SK-N-SH treated with all-trans-retinoic acid at 6 μM for 48 hours (cell line): ENCODE measurements around the gene HINT1.

Experiments used
- ATAC-seq: fragments of 200-7000 bp; cut with Tn5 transposase; 3 replicates; pipeline ENCODE4 v1.9.1; 2020; ENCODE audit warnings: mild to moderate bottlenecking, moderate library complexity
- ARNTL ChIP-seq: fragments of 450-650 bp; formaldehyde crosslinking; IDR thresholded peaks from 2 replicates; pipeline ENCODE4 v1.5.0; 2020; ENCODE audit warnings: low read depth, mild to moderate bottlenecking, moderate library complexity, borderline replicate concordance
- BACH2 ChIP-seq: fragments of 250-450 bp; sonication (Bioruptor Pico); IDR thresholded peaks from 2 replicates; pipeline ENCODE4 v1.9.0; 2021; ENCODE audit warnings: mild to moderate bottlenecking, borderline replicate concordance
- CSDC2 ChIP-seq: fragments of 250-450 bp; sonication (Bioruptor Pico); IDR thresholded peaks from 2 replicates; pipeline ENCODE4 v1.5.0; 2020; ENCODE audit warnings: mild to moderate bottlenecking, moderate library complexity
- ESRRG ChIP-seq: fragments of 250-450 bp; sonication (Bioruptor Pico); IDR thresholded peaks from 2 replicates; pipeline ENCODE4 v1.6.1; 2021; ENCODE audit warnings: mild to moderate bottlenecking
- GLIS3 ChIP-seq: fragments of 250-450 bp; sonication (Bioruptor Pico); IDR thresholded peaks from 2 replicates; pipeline ENCODE4 v1.5.0; 2020; ENCODE audit warnings: mild to moderate bottlenecking, moderate library complexity
- ISL1 ChIP-seq: fragments of 250-450 bp; sonication (Bioruptor Pico); IDR thresholded peaks from 2 replicates; pipeline ENCODE4 v2.1.2; 2022; ENCODE audit warnings: mild to moderate bottlenecking, moderate library complexity
- OSR1 ChIP-seq: fragments of 250-450 bp; sonication (Bioruptor Pico); IDR thresholded peaks from 2 replicates; pipeline ENCODE4 v1.8.0; 2022; ENCODE audit warnings: moderate library complexity, mild to moderate bottlenecking, inconsistent platforms
- RARB ChIP-seq: fragments of 250-450 bp; sonication (Bioruptor Pico); IDR thresholded peaks from 2 replicates; pipeline ENCODE4 v1.8.0; 2021; ENCODE audit warnings: mild to moderate bottlenecking, moderate library complexity
- SNAI2 ChIP-seq: fragments of 250-450 bp; sonication (Bioruptor Pico); IDR thresholded peaks from 2 replicates; pipeline ENCODE4 v1.5.0; 2020; ENCODE audit warnings: mild to moderate bottlenecking, moderate library complexity
- TCF4 ChIP-seq: fragments of 250-450 bp; sonication (Bioruptor Pico); IDR thresholded peaks from 2 replicates; pipeline ENCODE4 v1.8.0; 2021; ENCODE audit warnings: mild to moderate bottlenecking, moderate library complexity, borderline replicate concordance
- TOX ChIP-seq: fragments of 250-450 bp; sonication (Bioruptor Pico); IDR thresholded peaks from 2 replicates; pipeline ENCODE4 v1.8.0; 2021; ENCODE audit warnings: mild to moderate bottlenecking, moderate library complexity, borderline replicate concordance
- ZC3H10 ChIP-seq: fragments of 250-450 bp; sonication (Bioruptor Pico); IDR thresholded peaks from 2 replicates; pipeline ENCODE4 v1.5.1; 2021; ENCODE audit warnings: mild to moderate bottlenecking, moderate library complexity
- ZFP3 ChIP-seq: fragments of 250-450 bp; sonication (Bioruptor Pico); IDR thresholded peaks from 2 replicates; pipeline ENCODE4 v1.5.0; 2020; ENCODE audit warnings: mild to moderate bottlenecking, moderate library complexity
- ZFP30 ChIP-seq: fragments of 450-650 bp; formaldehyde crosslinking; IDR thresholded peaks from 2 replicates; pipeline ENCODE4 v1.5.0; 2022; ENCODE audit warnings: mild to moderate bottlenecking, moderate library complexity
- ZNF565 ChIP-seq: fragments of 450-650 bp; formaldehyde crosslinking; conservative IDR thresholded peaks from 2 replicates; pipeline ENCODE4 v1.5.0; 2020; ENCODE audit warnings: low read depth, mild to moderate bottlenecking, moderate library complexity
- ZNF70 ChIP-seq: fragments of 450-650 bp; formaldehyde crosslinking; IDR thresholded peaks from 2 replicates; pipeline ENCODE4 v1.5.0; 2020; ENCODE audit warnings: mild to moderate bottlenecking, moderate library complexity
- ZNF8 ChIP-seq: fragments of 450-650 bp; formaldehyde crosslinking; IDR thresholded peaks from 2 replicates; pipeline ENCODE4 v1.5.0; 2020; ENCODE audit warnings: mild to moderate bottlenecking, moderate library complexity
- TF ChIP-seq, protein P1 (sequence below): fragments of 250-450 bp; sonication (Bioruptor Pico); IDR thresholded peaks from 2 replicates; pipeline ENCODE4 v1.5.1; 2021; ENCODE audit warnings: mild to moderate bottlenecking, moderate library complexity
- TF ChIP-seq, protein P2 (sequence below): fragments of 250-450 bp; sonication (Bioruptor Pico); IDR thresholded peaks from 2 replicates; pipeline ENCODE4 v1.5.0; 2020; ENCODE audit warnings: mild to moderate bottlenecking, moderate library complexity
- TF ChIP-seq, protein P3 (sequence below): fragments of 250-450 bp; sonication (Bioruptor Pico); IDR thresholded peaks from 2 replicates; pipeline ENCODE4 v1.8.0; 2021; ENCODE audit warnings: low read depth, mild to moderate bottlenecking, moderate library complexity, borderline replicate concordance
- TF ChIP-seq, protein P4 (sequence below): fragments of 250-450 bp; sonication (Bioruptor Pico); IDR thresholded peaks from 2 replicates; pipeline ENCODE4 v1.5.1; 2020; ENCODE audit warnings: low read depth, mild to moderate bottlenecking, moderate library complexity
- TF ChIP-seq, protein P5 (sequence below): fragments of 250-450 bp; sonication (Bioruptor Pico); IDR thresholded peaks from 2 replicates; pipeline ENCODE4 v1.8.0; 2020; ENCODE audit warnings: mild to moderate bottlenecking, moderate library complexity, borderline replicate concordance

Gene HINT1

DNA sequence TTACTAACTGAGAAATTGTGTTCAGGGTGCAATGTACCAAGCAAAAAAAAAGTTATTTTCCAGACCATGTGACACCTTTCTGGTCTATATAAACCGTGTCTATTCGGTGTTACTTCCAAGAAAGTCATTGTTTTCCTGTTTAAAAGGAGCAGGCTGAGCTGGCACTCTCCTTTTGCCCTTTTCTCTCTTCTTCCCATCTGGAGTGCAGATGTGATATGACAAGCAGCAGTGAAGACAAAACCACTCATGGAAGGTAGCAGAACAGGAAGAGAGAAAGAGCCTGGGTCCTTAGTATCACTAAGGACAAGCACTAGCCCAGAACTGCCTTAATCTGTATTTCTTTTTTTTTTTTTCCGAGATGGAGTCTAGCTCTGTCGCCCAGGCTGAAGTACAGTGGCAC is 31.3 kb upstream of the HINT1 start (continued):
- TF ChIP-seq, protein P1, sequence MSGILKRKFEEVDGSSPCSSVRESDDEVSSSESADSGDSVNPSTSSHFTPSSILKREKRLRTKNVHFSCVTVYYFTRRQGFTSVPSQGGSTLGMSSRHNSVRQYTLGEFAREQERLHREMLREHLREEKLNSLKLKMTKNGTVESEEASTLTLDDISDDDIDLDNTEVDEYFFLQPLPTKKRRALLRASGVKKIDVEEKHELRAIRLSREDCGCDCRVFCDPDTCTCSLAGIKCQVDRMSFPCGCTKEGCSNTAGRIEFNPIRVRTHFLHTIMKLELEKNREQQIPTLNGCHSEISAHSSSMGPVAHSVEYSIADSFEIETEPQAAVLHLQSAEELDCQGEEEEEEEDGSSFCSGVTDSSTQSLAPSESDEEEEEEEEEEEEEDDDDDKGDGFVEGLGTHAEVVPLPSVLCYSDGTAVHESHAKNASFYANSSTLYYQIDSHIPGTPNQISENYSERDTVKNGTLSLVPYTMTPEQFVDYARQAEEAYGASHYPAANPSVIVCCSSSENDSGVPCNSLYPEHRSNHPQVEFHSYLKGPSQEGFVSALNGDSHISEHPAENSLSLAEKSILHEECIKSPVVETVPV (CRISPR knock-in tag) = no peak
- TF ChIP-seq, protein P2, sequence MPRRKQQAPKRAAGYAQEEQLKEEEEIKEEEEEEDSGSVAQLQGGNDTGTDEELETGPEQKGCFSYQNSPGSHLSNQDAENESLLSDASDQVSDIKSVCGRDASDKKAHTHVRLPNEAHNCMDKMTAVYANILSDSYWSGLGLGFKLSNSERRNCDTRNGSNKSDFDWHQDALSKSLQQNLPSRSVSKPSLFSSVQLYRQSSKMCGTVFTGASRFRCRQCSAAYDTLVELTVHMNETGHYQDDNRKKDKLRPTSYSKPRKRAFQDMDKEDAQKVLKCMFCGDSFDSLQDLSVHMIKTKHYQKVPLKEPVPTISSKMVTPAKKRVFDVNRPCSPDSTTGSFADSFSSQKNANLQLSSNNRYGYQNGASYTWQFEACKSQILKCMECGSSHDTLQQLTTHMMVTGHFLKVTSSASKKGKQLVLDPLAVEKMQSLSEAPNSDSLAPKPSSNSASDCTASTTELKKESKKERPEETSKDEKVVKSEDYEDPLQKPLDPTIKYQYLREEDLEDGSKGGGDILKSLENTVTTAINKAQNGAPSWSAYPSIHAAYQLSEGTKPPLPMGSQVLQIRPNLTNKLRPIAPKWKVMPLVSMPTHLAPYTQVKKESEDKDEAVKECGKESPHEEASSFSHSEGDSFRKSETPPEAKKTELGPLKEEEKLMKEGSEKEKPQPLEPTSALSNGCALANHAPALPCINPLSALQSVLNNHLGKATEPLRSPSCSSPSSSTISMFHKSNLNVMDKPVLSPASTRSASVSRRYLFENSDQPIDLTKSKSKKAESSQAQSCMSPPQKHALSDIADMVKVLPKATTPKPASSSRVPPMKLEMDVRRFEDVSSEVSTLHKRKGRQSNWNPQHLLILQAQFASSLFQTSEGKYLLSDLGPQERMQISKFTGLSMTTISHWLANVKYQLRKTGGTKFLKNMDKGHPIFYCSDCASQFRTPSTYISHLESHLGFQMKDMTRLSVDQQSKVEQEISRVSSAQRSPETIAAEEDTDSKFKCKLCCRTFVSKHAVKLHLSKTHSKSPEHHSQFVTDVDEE (CRISPR knock-in tag) = no peak
- TF ChIP-seq TCF4 (no peak), ZFP30 (no peak), ARNTL (no peak), TOX (no peak), ESRRG (no peak), ZFP3 (CRISPR knock-in tag) (no peak), GLIS3 (CRISPR knock-in tag) (no peak)

DNA sequence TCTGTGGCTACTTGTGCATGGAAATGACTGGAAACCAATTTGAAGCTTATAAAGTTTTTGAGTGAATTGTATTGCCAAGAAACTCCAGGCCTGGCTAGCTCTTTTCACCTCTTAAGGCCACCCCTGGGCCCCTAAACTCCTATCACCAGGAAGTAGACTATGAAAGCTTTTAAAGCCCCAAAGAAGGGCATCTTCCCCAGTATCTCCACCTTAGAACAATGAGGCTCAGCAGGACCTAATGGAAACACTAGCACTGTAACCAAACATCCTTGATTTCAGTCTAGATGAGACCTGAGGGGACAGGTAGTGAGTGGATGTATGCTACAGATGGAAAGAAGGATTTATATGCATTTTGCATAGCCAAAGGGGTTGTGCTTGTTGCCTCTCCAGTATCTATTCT is 30.6 kb upstream of the HINT1 start:
- TF ChIP-seq ZC3H10 (no peak), ESRRG (no peak), SNAI2 (CRISPR knock-in tag) (no peak), BACH2 (CRISPR knock-in tag) (no peak), ZFP3 (CRISPR knock-in tag) (no peak), OSR1 (CRISPR knock-in tag) (no peak), TOX (no peak), ZNF8 (CRISPR knock-in tag) (no peak), ARNTL (no peak), ZNF70 (CRISPR knock-in tag) (no peak), GLIS3 (CRISPR knock-in tag) (no peak), CSDC2 (CRISPR knock-in tag) (no peak), ISL1 (CRISPR knock-in tag) (no peak), ZNF565 (CRISPR knock-in tag) (no peak)
- TF ChIP-seq, protein P3, sequence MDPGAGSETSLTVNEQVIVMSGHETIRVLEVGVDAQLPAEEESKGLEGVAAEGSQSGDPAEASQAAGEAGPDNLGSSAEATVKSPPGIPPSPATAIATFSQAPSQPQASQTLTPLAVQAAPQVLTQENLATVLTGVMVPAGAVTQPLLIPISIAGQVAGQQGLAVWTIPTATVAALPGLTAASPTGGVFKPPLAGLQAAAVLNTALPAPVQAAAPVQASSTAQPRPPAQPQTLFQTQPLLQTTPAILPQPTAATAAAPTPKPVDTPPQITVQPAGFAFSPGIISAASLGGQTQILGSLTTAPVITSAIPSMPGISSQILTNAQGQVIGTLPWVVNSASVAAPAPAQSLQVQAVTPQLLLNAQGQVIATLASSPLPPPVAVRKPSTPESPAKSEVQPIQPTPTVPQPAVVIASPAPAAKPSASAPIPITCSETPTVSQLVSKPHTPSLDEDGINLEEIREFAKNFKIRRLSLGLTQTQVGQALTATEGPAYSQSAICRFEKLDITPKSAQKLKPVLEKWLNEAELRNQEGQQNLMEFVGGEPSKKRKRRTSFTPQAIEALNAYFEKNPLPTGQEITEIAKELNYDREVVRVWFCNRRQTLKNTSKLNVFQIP = no peak
- TF ChIP-seq, protein P4, sequence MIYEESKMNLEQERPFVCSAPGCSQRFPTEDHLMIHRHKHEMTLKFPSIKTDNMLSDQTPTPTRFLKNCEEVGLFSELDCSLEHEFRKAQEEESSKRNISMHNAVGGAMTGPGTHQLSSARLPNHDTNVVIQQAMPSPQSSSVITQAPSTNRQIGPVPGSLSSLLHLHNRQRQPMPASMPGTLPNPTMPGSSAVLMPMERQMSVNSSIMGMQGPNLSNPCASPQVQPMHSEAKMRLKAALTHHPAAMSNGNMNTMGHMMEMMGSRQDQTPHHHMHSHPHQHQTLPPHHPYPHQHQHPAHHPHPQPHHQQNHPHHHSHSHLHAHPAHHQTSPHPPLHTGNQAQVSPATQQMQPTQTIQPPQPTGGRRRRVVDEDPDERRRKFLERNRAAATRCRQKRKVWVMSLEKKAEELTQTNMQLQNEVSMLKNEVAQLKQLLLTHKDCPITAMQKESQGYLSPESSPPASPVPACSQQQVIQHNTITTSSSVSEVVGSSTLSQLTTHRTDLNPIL (CRISPR knock-in tag) = no peak
- TF ChIP-seq, protein P1 (CRISPR knock-in tag) = no peak
- TF ChIP-seq, protein P5, sequence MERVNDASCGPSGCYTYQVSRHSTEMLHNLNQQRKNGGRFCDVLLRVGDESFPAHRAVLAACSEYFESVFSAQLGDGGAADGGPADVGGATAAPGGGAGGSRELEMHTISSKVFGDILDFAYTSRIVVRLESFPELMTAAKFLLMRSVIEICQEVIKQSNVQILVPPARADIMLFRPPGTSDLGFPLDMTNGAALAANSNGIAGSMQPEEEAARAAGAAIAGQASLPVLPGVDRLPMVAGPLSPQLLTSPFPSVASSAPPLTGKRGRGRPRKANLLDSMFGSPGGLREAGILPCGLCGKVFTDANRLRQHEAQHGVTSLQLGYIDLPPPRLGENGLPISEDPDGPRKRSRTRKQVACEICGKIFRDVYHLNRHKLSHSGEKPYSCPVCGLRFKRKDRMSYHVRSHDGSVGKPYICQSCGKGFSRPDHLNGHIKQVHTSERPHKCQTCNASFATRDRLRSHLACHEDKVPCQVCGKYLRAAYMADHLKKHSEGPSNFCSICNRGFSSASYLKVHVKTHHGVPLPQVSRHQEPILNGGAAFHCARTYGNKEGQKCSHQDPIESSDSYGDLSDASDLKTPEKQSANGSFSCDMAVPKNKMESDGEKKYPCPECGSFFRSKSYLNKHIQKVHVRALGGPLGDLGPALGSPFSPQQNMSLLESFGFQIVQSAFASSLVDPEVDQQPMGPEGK = no peak
- no peak for ATAC-seq

DNA sequence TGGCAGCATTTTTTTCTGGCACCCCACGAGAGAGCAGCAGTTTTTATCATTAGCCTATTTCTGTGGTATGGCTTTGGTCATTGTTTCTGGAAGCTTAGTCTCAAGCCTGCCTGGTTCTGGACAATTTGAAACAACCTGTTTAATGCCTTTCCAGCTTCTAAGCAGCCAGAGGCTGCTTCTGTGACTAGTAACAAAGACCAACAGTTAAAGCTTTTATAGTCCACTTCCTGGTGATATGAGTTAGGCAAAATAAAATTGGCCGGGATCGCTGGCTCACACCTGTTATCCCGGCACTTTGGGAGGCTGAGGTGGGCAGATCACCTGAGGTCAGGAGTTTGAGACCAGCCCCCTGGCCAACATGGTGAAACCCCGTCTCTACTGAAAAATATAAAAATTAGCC is 29.7 kb upstream of the HINT1 start:
- ATAC-seq = no peak
- TF ChIP-seq RARB (no peak), ARNTL (no peak), ESRRG (no peak), ISL1 (CRISPR knock-in tag) (no peak), BACH2 (CRISPR knock-in tag) (no peak), ZC3H10 (no peak), ZNF565 (CRISPR knock-in tag) (no peak), TCF4 (no peak), TOX (no peak), ZFP3 (CRISPR knock-in tag) (no peak)
- TF ChIP-seq, protein P5 = no peak
- TF ChIP-seq, protein P1 (CRISPR knock-in tag) = no peak
- TF ChIP-seq, protein P4 (CRISPR knock-in tag) = no peak
